Upper lobe of left lung (tissue), 4 donors: ENCODE data around the gene DLL3.

Experiments used
- CTCF ChIP-seq, 6 experiments: fragments of 450-650 bp in 4 of 6; fragments of 200-600 bp in 2 of 6; sonication (generic) in 2 of 6; IDR thresholded peaks; one replicate each; pipeline ENCODE4 v1.5.1; 2016 to 2019; ENCODE audit warnings: antibody characterized with exemption in 6 of 6
- POLR2AphosphoS5 ChIP-seq, 2 donors: sonication (generic); formaldehyde crosslinking; IDR thresholded peaks; one replicate each; pipeline ENCODE4 v1.5.1; 2017; ENCODE audit warnings: antibody characterized with exemption in 2 of 2

- no peak for TF ChIP-seq CTCF (IDR thresholded peaks at IDR 0.05)
- TF ChIP-seq POLR2AphosphoS5 (IDR thresholded peaks at IDR 0.05): no peak
Observed at GRCh38 chr19:39517432-39517831, 18.7 kb downstream of the DLL3 start.
